Adrenal gland (tissue), 5 donors: ENCODE results near the gene PTPRJ.

Experiments
- CTCF ChIP-seq, 6 experiments: fragments of 450-650 bp in 4 of 6; fragments of 200-600 bp in 2 of 6; sonication (generic) in 1 of 6; IDR thresholded peaks; 1 replicate in 5 of 6; 2 replicates in 1 of 6; pipeline versions ENCODE4 v1.5.1 to v1.8.0; 2016 to 2021; ENCODE audit warnings: antibody characterized with exemption in 6 of 6, mild to moderate bottlenecking in 2 of 6, moderate library complexity in 1 of 6
- POLR2A ChIP-seq, 2 donors: fragments of 450-650 bp; IDR thresholded peaks; one replicate each; pipeline ENCODE4 v1.6.1; 2017; ENCODE audit warnings: antibody characterized with exemption in 2 of 2, mild to moderate bottlenecking in 2 of 2, moderate library complexity in 1 of 2
- donor health status: DM: no; HTN: no; CAD: no.

- TF ChIP-seq CTCF (IDR thresholded peaks at IDR 0.05) (no peak), POLR2A (IDR thresholded peaks at IDR 0.05) (no peak)
Observed at GRCh38 chr11:47960015-47960414, 20.3 kb upstream of the PTPRJ start.
